GM12865 (cell line): ENCODE measurements around the gene LYRM4.

Source experiments
- DNase-seq: peaks from one replicate; pipeline ENCODE4 v3.0.0; 2010; ENCODE audit warnings: low read depth
- H3K4me3 ChIP-seq: 2 replicates; pipeline ENCODE4 v1.5.1; 2011; ENCODE audit warnings: mild to moderate bottlenecking, low read depth, low read length, control low read depth
- TF ChIP-seq, protein P1 (sequence below): IDR thresholded peaks from 2 replicates; pipeline ENCODE4 v1.5.1; 2011; ENCODE audit warnings: low read length, control low read depth, low read depth, inconsistent platforms; ENCODE audit not compliant: insufficient read depth; ENCODE audit errors: missing control alignments

LYRM4 gene

DNA sequence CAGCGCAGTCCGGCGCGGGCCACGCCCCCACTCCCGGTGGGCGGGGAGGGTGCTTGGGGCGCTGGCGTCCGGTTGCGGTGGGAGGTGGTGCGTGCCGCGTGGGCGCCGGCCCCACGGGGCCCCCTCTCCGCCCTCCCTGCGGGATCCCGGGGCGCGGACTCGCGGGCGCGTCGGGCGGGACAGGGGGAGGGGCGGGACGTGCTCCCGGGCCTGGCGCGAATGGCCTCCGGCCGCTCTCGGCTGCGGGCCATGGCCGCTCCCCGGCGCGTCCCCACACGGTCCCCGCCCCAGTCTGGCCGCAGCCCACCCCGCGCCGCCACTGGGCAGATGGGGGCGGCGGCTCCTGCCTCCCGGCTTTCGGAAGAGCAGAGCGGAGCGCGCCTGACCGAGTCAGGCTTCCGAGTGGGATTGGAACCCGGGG lies 176.4 kb downstream of the LYRM4 start:
- H3K4me3 ChIP-seq = peak overlapping the region; percentile 87
- peak; percentile 28 for DNase-seq
- TF ChIP-seq, protein P1, sequence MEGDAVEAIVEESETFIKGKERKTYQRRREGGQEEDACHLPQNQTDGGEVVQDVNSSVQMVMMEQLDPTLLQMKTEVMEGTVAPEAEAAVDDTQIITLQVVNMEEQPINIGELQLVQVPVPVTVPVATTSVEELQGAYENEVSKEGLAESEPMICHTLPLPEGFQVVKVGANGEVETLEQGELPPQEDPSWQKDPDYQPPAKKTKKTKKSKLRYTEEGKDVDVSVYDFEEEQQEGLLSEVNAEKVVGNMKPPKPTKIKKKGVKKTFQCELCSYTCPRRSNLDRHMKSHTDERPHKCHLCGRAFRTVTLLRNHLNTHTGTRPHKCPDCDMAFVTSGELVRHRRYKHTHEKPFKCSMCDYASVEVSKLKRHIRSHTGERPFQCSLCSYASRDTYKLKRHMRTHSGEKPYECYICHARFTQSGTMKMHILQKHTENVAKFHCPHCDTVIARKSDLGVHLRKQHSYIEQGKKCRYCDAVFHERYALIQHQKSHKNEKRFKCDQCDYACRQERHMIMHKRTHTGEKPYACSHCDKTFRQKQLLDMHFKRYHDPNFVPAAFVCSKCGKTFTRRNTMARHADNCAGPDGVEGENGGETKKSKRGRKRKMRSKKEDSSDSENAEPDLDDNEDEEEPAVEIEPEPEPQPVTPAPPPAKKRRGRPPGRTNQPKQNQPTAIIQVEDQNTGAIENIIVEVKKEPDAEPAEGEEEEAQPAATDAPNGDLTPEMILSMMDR = no peak

DNA sequence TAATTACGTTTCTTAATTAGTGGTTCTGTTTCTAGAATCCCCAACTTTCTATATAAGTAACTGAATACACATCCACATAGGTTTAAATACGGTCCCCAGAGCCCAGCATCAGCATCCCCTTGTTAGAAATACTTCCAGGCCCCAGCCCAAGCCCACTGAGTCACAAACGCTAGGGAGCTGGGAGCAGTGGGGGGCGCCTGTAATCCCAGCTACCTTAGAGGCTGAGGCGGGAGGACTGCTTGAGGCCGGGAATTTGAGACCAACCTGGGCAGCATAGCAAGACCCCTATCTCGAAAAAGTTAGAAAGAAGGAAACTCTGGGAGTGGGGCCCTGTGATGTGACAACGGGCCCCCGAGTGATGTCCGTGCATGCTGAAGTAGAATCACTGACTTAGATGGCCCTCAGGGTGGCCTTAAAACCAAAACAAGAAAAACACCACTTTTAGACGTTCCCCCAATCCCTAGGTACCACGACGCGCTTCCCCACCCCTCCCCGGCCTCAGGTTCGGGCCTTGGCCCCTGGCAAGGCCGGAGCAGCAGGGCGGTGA lies 176.9 kb downstream of the LYRM4 start:
- TF ChIP-seq, protein P1 = no peak
- peak overlapping the region; percentile 87 for H3K4me3 ChIP-seq
- no peak for DNase-seq

GRCh38 chr6:5083307-5083583 lies 177.5 kb downstream of the LYRM4 start:
- TF ChIP-seq, protein P1 = no peak
- H3K4me3 ChIP-seq = no peak overlapping the region
- DNase-seq = no peak

GRCh38 chr6:5082487-5083306 lies 178.1 kb downstream of the LYRM4 start:
- no peak overlapping the region for H3K4me3 ChIP-seq
- DNase-seq = no peak
- TF ChIP-seq, protein P1 = no peak

GRCh38 chr6:5081955-5082354 lies 178.8 kb downstream of the LYRM4 start:
- H3K4me3 ChIP-seq = no peak overlapping the region
- TF ChIP-seq, protein P1 = no peak
- DNase-seq = no peak

- TF ChIP-seq, protein P1 = no peak
- H3K4me3 ChIP-seq = no peak overlapping the region
- DNase-seq = no peak
These were observed 179.6 kb downstream of the LYRM4 start for GRCh38 chr6:5081182-5081581.

DNA sequence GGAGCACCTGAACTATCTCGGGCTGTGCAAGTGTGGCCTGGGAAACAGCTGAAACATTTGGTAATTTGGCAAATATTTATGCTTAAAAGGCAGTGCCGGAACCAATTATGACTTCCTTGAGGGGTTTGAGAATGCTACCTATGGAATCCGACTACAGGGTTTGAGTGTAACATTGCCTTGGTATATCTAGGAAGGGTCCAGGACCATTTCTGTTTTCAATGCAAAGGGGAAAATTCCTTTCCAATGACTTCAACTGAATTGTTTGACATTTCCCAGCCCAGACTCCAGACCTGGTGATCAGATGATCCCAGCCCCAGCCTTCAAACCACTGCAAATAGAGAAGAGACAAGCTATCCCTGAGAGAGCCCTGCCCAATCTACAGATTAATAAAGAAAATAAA lies 180.2 kb downstream of the LYRM4 start:
- no peak overlapping the region for H3K4me3 ChIP-seq
- DNase-seq = no peak
- TF ChIP-seq, protein P1 = no peak
